Measurements from ENCODE around the gene HMGCLL1.

DNA sequence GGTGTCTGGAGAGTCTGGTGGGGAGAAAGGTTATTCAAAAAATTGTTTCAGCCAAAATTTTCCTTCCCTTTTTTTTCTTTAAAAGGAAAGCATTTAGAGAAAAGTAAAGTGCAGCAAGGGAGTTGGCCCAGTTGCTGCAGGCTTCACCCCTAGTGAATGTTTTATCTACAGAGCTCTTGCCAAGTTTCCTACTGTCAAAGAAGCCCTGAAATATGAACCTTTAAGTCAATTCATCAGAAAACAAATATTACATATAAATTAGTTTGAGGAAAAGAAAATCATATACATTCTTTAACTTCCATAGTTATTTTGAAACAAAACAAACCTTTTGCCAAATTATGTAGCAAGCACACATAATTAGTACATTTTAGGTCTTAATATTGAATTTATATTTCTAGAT is 25.0 kb upstream of the HMGCLL1 start:
- TF ChIP-seq, protein P1, sequence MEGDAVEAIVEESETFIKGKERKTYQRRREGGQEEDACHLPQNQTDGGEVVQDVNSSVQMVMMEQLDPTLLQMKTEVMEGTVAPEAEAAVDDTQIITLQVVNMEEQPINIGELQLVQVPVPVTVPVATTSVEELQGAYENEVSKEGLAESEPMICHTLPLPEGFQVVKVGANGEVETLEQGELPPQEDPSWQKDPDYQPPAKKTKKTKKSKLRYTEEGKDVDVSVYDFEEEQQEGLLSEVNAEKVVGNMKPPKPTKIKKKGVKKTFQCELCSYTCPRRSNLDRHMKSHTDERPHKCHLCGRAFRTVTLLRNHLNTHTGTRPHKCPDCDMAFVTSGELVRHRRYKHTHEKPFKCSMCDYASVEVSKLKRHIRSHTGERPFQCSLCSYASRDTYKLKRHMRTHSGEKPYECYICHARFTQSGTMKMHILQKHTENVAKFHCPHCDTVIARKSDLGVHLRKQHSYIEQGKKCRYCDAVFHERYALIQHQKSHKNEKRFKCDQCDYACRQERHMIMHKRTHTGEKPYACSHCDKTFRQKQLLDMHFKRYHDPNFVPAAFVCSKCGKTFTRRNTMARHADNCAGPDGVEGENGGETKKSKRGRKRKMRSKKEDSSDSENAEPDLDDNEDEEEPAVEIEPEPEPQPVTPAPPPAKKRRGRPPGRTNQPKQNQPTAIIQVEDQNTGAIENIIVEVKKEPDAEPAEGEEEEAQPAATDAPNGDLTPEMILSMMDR (IDR thresholded peaks at IDR 0.05) = no peak
- TF ChIP-seq OVOL2 (CRISPR knock-in tag; IDR thresholded peaks at IDR 0.05; ENCODE audit: borderline replicate concordance) (no peak), RELA (CRISPR knock-in tag; IDR thresholded peaks at IDR 0.05; ENCODE audit: borderline replicate concordance) (no peak)

Measured in WTC11 (cell line).